Measurements from ENCODE around the gene OSBPL7.
A peak's percentile ranks its signal among the peaks of the same experiment; 100 is the strongest.

OSBPL7 gene

GRCh38 chr17:47847341-47848197 is 26.0 kb upstream of the OSBPL7 start:
- no peak for DNase-seq

- DNase-seq, result no peak
Observed at GRCh38 chr17:47846716-47847340, 25.2 kb upstream of the OSBPL7 start.

GRCh38 chr17:47845716-47846075 is 24.1 kb upstream of the OSBPL7 start:
- DNase-seq, result no peak

GRCh38 chr17:47844814-47845715 is 23.5 kb upstream of the OSBPL7 start:
- no peak for DNase-seq

- DNase-seq, result no peak
Observed at GRCh38 chr17:47844227-47844626, 22.6 kb upstream of the OSBPL7 start.

- no peak for DNase-seq
Observed at GRCh38 chr17:47843391-47843730, 21.8 kb upstream of the OSBPL7 start.

GRCh38 chr17:47841488-47842291 is 20.1 kb upstream of the OSBPL7 start:
- DNase-seq, result no peak

GRCh38 chr17:47840742-47841487 is 19.3 kb upstream of the OSBPL7 start, which contains the start of gene SCRN2:
TSS of gene SCRN2 (minus strand) at chr17:47841273. CDS start at chr17:47840843, 430 bp downstream.
- peak; percentile 48 for DNase-seq

- no peak for DNase-seq
Observed at GRCh38 chr17:47840001-47840741, 18.6 kb upstream of the OSBPL7 start.

- no peak for DNase-seq
Observed at GRCh38 chr17:47839071-47839470, 17.5 kb upstream of the OSBPL7 start.

- no peak for DNase-seq
Observed at GRCh38 chr17:47838636-47839035, 17.0 kb upstream of the OSBPL7 start.

GRCh38 chr17:47837401-47838039 is 15.9 kb upstream of the OSBPL7 start:
- DNase-seq, result no peak

- no peak for DNase-seq
Observed at GRCh38 chr17:47836601-47837000, 15.0 kb upstream of the OSBPL7 start.

- DNase-seq, result no peak
Observed at GRCh38 chr17:47834756-47835155, 13.2 kb upstream of the OSBPL7 start.

GRCh38 chr17:47831934-47832327 is 10.3 kb upstream of the OSBPL7 start:
- DNase-seq, result no peak

- peak; percentile 97 for DNase-seq
Observed at GRCh38 chr17:47831003-47831933, 9.7 kb upstream of the OSBPL7 start, which contains the start of the genes LRRC46 and MRPL10. TSS of gene LRRC46 (plus strand) at chr17:47831670. CDS start at chr17:47831990, 320 bp downstream. TSS of gene MRPL10 (minus strand) at chr17:47831541. CDS start at chr17:47831511, 30 bp downstream.

- no peak for DNase-seq
Observed at GRCh38 chr17:47830396-47831002, 8.9 kb upstream of the OSBPL7 start.

GRCh38 chr17:47829870-47830269 is 8.3 kb upstream of the OSBPL7 start:
- no peak for DNase-seq

GRCh38 chr17:47823519-47823918 is 1.9 kb upstream of the OSBPL7 start:
- DNase-seq, result no peak

Data from NCI-H2227 treated with DMSO at 0.1 percent for 48 hours (cell line).